ENCODE measurements around the gene CC2D1B.

The CC2D1B gene

GRCh38 chr1:52368383-52369172 is 2.6 kb upstream of the CC2D1B start:
- Histone ChIP-seq H3K4me2 (peak overlapping the region; percentile 53), H3K9ac (no peak overlapping the region), H4K20me1 (ENCODE audit: insufficient read depth) (no peaks in the 10 kb centered on the region), H3K79me2 (ENCODE audit: insufficient read depth, low read depth) (peaks cover 15% of the 10 kb centered on the region; the same call in 1 of the 2 replicates), H3K4me3 (IDR thresholded peaks at IDR 0.05; ENCODE audit: insufficient read depth, low read depth, low read length) (no peak overlapping the region), H3K27ac (no peak overlapping the region), H2AFZ (ENCODE audit: low read depth) (peak overlapping the region; percentile 15; the same call in 1 of the 2 replicates), H3K4me1 (ENCODE audit: low read depth, poor library complexity, severe bottlenecking) (peaks cover 24% of the 10 kb centered on the region), H3K27me3 (ENCODE audit: insufficient read depth, low read depth) (no peaks in the 10 kb centered on the region), H3K36me3 (ENCODE audit: insufficient read depth) (peaks cover 9% of the 10 kb centered on the region; the same call in 1 of the 2 replicates)
- no peak for TF ChIP-seq CTCF (conservative IDR thresholded peaks at IDR 0.05; ENCODE audit: low read depth, low read length)

GRCh38 chr1:52367272-52367671 is 1.3 kb upstream of the CC2D1B start:
- H3K9ac ChIP-seq = no peak overlapping the region
- no peak overlapping the region for H3K27ac ChIP-seq
- no peak overlapping the region for H2AFZ ChIP-seq (ENCODE audit: low read depth)
- H3K4me3 ChIP-seq (IDR thresholded peaks at IDR 0.05; ENCODE audit: insufficient read depth, low read depth, low read length) = peak overlapping the region; percentile 3
- TF ChIP-seq CTCF (conservative IDR thresholded peaks at IDR 0.05; ENCODE audit: low read depth, low read length) = no peak
- no peaks in the 10 kb centered on the region for H3K27me3 ChIP-seq (ENCODE audit: insufficient read depth, low read depth)
- H3K4me1 ChIP-seq (ENCODE audit: low read depth, poor library complexity, severe bottlenecking) = peaks cover 24% of the 10 kb centered on the region
- H3K36me3 ChIP-seq (ENCODE audit: insufficient read depth) = peaks cover under 1% of the 10 kb centered on the region; the same call in 1 of the 2 replicates
- H3K4me2 ChIP-seq = peak overlapping the region; percentile 56; the same call in 1 of the 2 replicates
- peaks cover 15% of the 10 kb centered on the region; the same call in 1 of the 2 replicates for H3K79me2 ChIP-seq (ENCODE audit: insufficient read depth, low read depth)
- no peaks in the 10 kb centered on the region for H4K20me1 ChIP-seq (ENCODE audit: insufficient read depth)

GRCh38 chr1:52366517-52366827 is 467 bp upstream of the CC2D1B start:
- Histone ChIP-seq H2AFZ (ENCODE audit: low read depth) (peak overlapping the region; percentile 48), H3K4me3 (IDR thresholded peaks at IDR 0.05; ENCODE audit: insufficient read depth, low read depth, low read length) (peak overlapping the region; percentile 83), H3K9ac (no peak overlapping the region), H4K20me1 (ENCODE audit: insufficient read depth) (no peaks in the 10 kb centered on the region), H3K27ac (no peak overlapping the region), H3K36me3 (ENCODE audit: insufficient read depth) (no peaks in the 10 kb centered on the region), H3K27me3 (ENCODE audit: insufficient read depth, low read depth) (no peaks in the 10 kb centered on the region), H3K4me1 (ENCODE audit: low read depth, poor library complexity, severe bottlenecking) (peaks cover 24% of the 10 kb centered on the region), H3K79me2 (ENCODE audit: insufficient read depth, low read depth) (peaks cover 15% of the 10 kb centered on the region; the same call in 1 of the 2 replicates), H3K4me2 (peak overlapping the region; percentile 56)
- TF ChIP-seq CTCF (conservative IDR thresholded peaks at IDR 0.05; ENCODE audit: low read depth, low read length) = no peak

GRCh38 chr1:52365071-52365745 is 797 bp downstream of the CC2D1B start:
- Histone ChIP-seq H4K20me1 (ENCODE audit: insufficient read depth) (no peaks in the 10 kb centered on the region), H3K4me2 (peak overlapping the region; percentile 96), H3K79me2 (ENCODE audit: insufficient read depth, low read depth) (peaks cover 15% of the 10 kb centered on the region; the same call in 1 of the 2 replicates), H3K27ac (peak overlapping the region; percentile 52), H3K9ac (peak overlapping the region; percentile 73), H3K4me1 (ENCODE audit: low read depth, poor library complexity, severe bottlenecking) (peaks cover 24% of the 10 kb centered on the region), H3K4me3 (IDR thresholded peaks at IDR 0.05; ENCODE audit: insufficient read depth, low read depth, low read length) (peak overlapping the region; percentile 99), H3K27me3 (ENCODE audit: insufficient read depth, low read depth) (no peaks in the 10 kb centered on the region), H3K36me3 (ENCODE audit: insufficient read depth) (no peaks in the 10 kb centered on the region; the same call in 1 of the 2 replicates), H2AFZ (ENCODE audit: low read depth) (peak overlapping the region; percentile 80)
- 0 out of 2 replicates have a peak, but pooled peaks have one; percentile 18 for TF ChIP-seq CTCF (conservative IDR thresholded peaks at IDR 0.05; ENCODE audit: low read depth, low read length)

All from KMS-11 (cell line).